ENCODE results near the gene MAOA.

The MAOA gene

GRCh38 chrX:43640482-43640881, 15.6 kb upstream of the MAOA start:
- H3K9me3 ChIP-seq (ENCODE audit: control insufficient read depth, low read length) = no peaks in the 10 kb centered on the region
- 95 to 96% methylated on average over 3 to 4 of the region's 5 CpGs for WGBS, 2 experiments (ENCODE audit: insufficient coverage in 2 of 2)

GRCh38 chrX:43641691-43642090, 14.4 kb upstream of the MAOA start:
- no peaks in the 10 kb centered on the region for H3K36me3 ChIP-seq (ENCODE audit: control insufficient read depth, insufficient read depth, low read length)

More at GRCh38 chrX:43640482-43640881, 15.6 kb upstream of the MAOA start:
- no peak overlapping the region for H3K27ac ChIP-seq (ENCODE audit: low read depth, low read length, severe bottlenecking)
- no peaks in the 10 kb centered on the region for H3K36me3 ChIP-seq (ENCODE audit: control insufficient read depth, insufficient read depth, low read length)
- H3K4me1 ChIP-seq (ENCODE audit: control insufficient read depth, insufficient read depth, low read length, poor library complexity, severe bottlenecking) = peaks cover 8% of the 10 kb centered on the region
- no peak overlapping the region for H3K4me3 ChIP-seq (ENCODE audit: extremely low read depth, insufficient read depth, low read length, poor library complexity, severe bottlenecking)

GRCh38 chrX:43643201-43643600, 12.9 kb upstream of the MAOA start:
- WGBS, 2 experiments (ENCODE audit: insufficient coverage in 2 of 2) = no CpG with 5 or more reads among the region's 1 CpG
- Histone ChIP-seq H3K9me3 (ENCODE audit: control insufficient read depth, low read length) (no peaks in the 10 kb centered on the region), H3K36me3 (ENCODE audit: control insufficient read depth, insufficient read depth, low read length) (no peaks in the 10 kb centered on the region), H3K27ac (ENCODE audit: low read depth, low read length, severe bottlenecking) (no peak overlapping the region), H3K4me3 (ENCODE audit: extremely low read depth, insufficient read depth, low read length, poor library complexity, severe bottlenecking) (no peak overlapping the region), H3K4me1 (ENCODE audit: control insufficient read depth, insufficient read depth, low read length, poor library complexity, severe bottlenecking) (peaks cover 8% of the 10 kb centered on the region)

More at GRCh38 chrX:43641691-43642090, 14.4 kb upstream of the MAOA start:
- Histone ChIP-seq H3K27ac (ENCODE audit: low read depth, low read length, severe bottlenecking) (no peak overlapping the region), H3K9me3 (ENCODE audit: control insufficient read depth, low read length) (no peaks in the 10 kb centered on the region), H3K4me3 (ENCODE audit: extremely low read depth, insufficient read depth, low read length, poor library complexity, severe bottlenecking) (no peak overlapping the region), H3K4me1 (ENCODE audit: control insufficient read depth, insufficient read depth, low read length, poor library complexity, severe bottlenecking) (peaks cover 8% of the 10 kb centered on the region)

GRCh38 chrX:43643662-43644061, 12.4 kb upstream of the MAOA start:
- no peaks in the 10 kb centered on the region for H3K9me3 ChIP-seq (ENCODE audit: control insufficient read depth, low read length)
- no peaks in the 10 kb centered on the region for H3K36me3 ChIP-seq (ENCODE audit: control insufficient read depth, insufficient read depth, low read length)
- peaks cover 8% of the 10 kb centered on the region for H3K4me1 ChIP-seq (ENCODE audit: control insufficient read depth, insufficient read depth, low read length, poor library complexity, severe bottlenecking)
- peak overlapping the region; percentile 87 for H3K27ac ChIP-seq (ENCODE audit: low read depth, low read length, severe bottlenecking)
- H3K4me3 ChIP-seq (ENCODE audit: extremely low read depth, insufficient read depth, low read length, poor library complexity, severe bottlenecking) = no peak overlapping the region

GRCh38 chrX:43644124-43644701, 11.9 kb upstream of the MAOA start:
- Histone ChIP-seq H3K27ac (ENCODE audit: low read depth, low read length, severe bottlenecking) (peak overlapping the region; percentile 87), H3K4me3 (ENCODE audit: extremely low read depth, insufficient read depth, low read length, poor library complexity, severe bottlenecking) (no peak overlapping the region), H3K9me3 (ENCODE audit: control insufficient read depth, low read length) (no peaks in the 10 kb centered on the region), H3K36me3 (ENCODE audit: control insufficient read depth, insufficient read depth, low read length) (no peaks in the 10 kb centered on the region), H3K4me1 (ENCODE audit: control insufficient read depth, insufficient read depth, low read length, poor library complexity, severe bottlenecking) (peaks cover 8% of the 10 kb centered on the region)
- 51 to 60% methylated on average over 1 to 3 of the region's 3 CpGs for WGBS, 2 experiments (ENCODE audit: insufficient coverage in 2 of 2)

- 83 to 100% methylated on average over 1 of the region's 3 CpGs for WGBS, 2 experiments (ENCODE audit: insufficient coverage in 2 of 2)
- no peaks in the 10 kb centered on the region for H3K36me3 ChIP-seq (ENCODE audit: control insufficient read depth, insufficient read depth, low read length)
- peaks cover 8% of the 10 kb centered on the region for H3K4me1 ChIP-seq (ENCODE audit: control insufficient read depth, insufficient read depth, low read length, poor library complexity, severe bottlenecking)
- H3K4me3 ChIP-seq (ENCODE audit: extremely low read depth, insufficient read depth, low read length, poor library complexity, severe bottlenecking) = no peak overlapping the region
- H3K27ac ChIP-seq (ENCODE audit: low read depth, low read length, severe bottlenecking) = no peak overlapping the region
- no peaks in the 10 kb centered on the region for H3K9me3 ChIP-seq (ENCODE audit: control insufficient read depth, low read length)
These were observed 9.3 kb upstream of the MAOA start for GRCh38 chrX:43646800-43647199.

- peak overlapping the region; percentile 99 for H3K27ac ChIP-seq (ENCODE audit: low read depth, low read length, severe bottlenecking)
- WGBS, 2 experiments (ENCODE audit: insufficient coverage in 2 of 2) = 0 to 2% methylated on average over 5 to 7 of the region's 57 CpGs
These were observed 1.5 kb upstream of the MAOA start for GRCh38 chrX:43654431-43655150.

GRCh38 chrX:43655151-43656004, 721 bp upstream of the MAOA start:
- H3K4me1 ChIP-seq (ENCODE audit: control insufficient read depth, insufficient read depth, low read length, poor library complexity, severe bottlenecking) = no peaks in the 10 kb centered on the region
- WGBS, 2 experiments (ENCODE audit: insufficient coverage in 2 of 2) = 0% methylated on average over 12 to 16 of the region's 51 CpGs
- no peak overlapping the region for H3K27ac ChIP-seq (ENCODE audit: low read depth, low read length, severe bottlenecking)
- no peaks in the 10 kb centered on the region for H3K36me3 ChIP-seq (ENCODE audit: control insufficient read depth, insufficient read depth, low read length)
- H3K9me3 ChIP-seq (ENCODE audit: control insufficient read depth, low read length) = no peaks in the 10 kb centered on the region
- H3K4me3 ChIP-seq (ENCODE audit: extremely low read depth, insufficient read depth, low read length, poor library complexity, severe bottlenecking) = peak overlapping the region; percentile 53

More at GRCh38 chrX:43654431-43655150, 1.5 kb upstream of the MAOA start:
- Histone ChIP-seq H3K36me3 (ENCODE audit: control insufficient read depth, insufficient read depth, low read length) (no peaks in the 10 kb centered on the region), H3K4me1 (ENCODE audit: control insufficient read depth, insufficient read depth, low read length, poor library complexity, severe bottlenecking) (no peaks in the 10 kb centered on the region), H3K9me3 (ENCODE audit: control insufficient read depth, low read length) (no peaks in the 10 kb centered on the region), H3K4me3 (ENCODE audit: extremely low read depth, insufficient read depth, low read length, poor library complexity, severe bottlenecking) (peak overlapping the region; percentile 53)

- H3K9me3 ChIP-seq (ENCODE audit: control insufficient read depth, low read length) = no peaks in the 10 kb centered on the region
- H3K27ac ChIP-seq (ENCODE audit: low read depth, low read length, severe bottlenecking) = no peak overlapping the region
- no peaks in the 10 kb centered on the region for H3K36me3 ChIP-seq (ENCODE audit: control insufficient read depth, insufficient read depth, low read length)
- no CpG with 5 or more reads among the region's 1 CpG for WGBS, 2 experiments (ENCODE audit: insufficient coverage in 2 of 2)
- no peak overlapping the region for H3K4me3 ChIP-seq (ENCODE audit: extremely low read depth, insufficient read depth, low read length, poor library complexity, severe bottlenecking)
- H3K4me1 ChIP-seq (ENCODE audit: control insufficient read depth, insufficient read depth, low read length, poor library complexity, severe bottlenecking) = no peaks in the 10 kb centered on the region
These were observed 1.6 kb downstream of the MAOA start for GRCh38 chrX:43657671-43658070.

GRCh38 chrX:43661521-43662240, 5.6 kb downstream of the MAOA start:
- Histone ChIP-seq H3K4me1 (ENCODE audit: control insufficient read depth, insufficient read depth, low read length, poor library complexity, severe bottlenecking) (no peaks in the 10 kb centered on the region), H3K27ac (ENCODE audit: low read depth, low read length, severe bottlenecking) (no peak overlapping the region), H3K9me3 (ENCODE audit: control insufficient read depth, low read length) (no peaks in the 10 kb centered on the region), H3K36me3 (ENCODE audit: control insufficient read depth, insufficient read depth, low read length) (no peaks in the 10 kb centered on the region), H3K4me3 (ENCODE audit: extremely low read depth, insufficient read depth, low read length, poor library complexity, severe bottlenecking) (no peak overlapping the region)
- WGBS, 2 experiments (ENCODE audit: insufficient coverage in 2 of 2) = 100% methylated on average over 1 of the region's 4 CpGs; no CpG with 5 or more reads in 1 of the 2 experiments
